OCI-LY3 (cell line): ENCODE results near the gene ZNF181.

Experiments
- CTCF ChIP-seq: fragments of 200-600, 300-600 bp; sonication (generic); IDR thresholded peaks from 2 replicates; pipeline ENCODE4 v1.5.1; 2014; ENCODE audit warnings: antibody characterized with exemption, low read length, low read depth
- EZH2phosphoT487 ChIP-seq: fragments of 200-600 bp; shearing (Covaris generic); IDR thresholded peaks from 2 replicates; pipeline ENCODE4 v1.6.1; 2018; ENCODE audit warnings: antibody characterized with exemption, mixed run types, low read depth

GRCh38 chr19:34759218-34759917 lies 25.3 kb downstream of the ZNF181 start:
- TF ChIP-seq CTCF (no peak), EZH2phosphoT487 (no peak)
